ENCODE results near the gene CPSF4L. TPM values are rescaled to one million over a fixed set of nuclear protein-coding genes. Genes with fewer than 3 reads are reported as not detected.

Gene CPSF4L
- total and polyA plus RNA-seq, 2 donors (not counting 3 experiments of a cell fraction or from before 2014, with no cell fraction given), result not detected

DNA sequence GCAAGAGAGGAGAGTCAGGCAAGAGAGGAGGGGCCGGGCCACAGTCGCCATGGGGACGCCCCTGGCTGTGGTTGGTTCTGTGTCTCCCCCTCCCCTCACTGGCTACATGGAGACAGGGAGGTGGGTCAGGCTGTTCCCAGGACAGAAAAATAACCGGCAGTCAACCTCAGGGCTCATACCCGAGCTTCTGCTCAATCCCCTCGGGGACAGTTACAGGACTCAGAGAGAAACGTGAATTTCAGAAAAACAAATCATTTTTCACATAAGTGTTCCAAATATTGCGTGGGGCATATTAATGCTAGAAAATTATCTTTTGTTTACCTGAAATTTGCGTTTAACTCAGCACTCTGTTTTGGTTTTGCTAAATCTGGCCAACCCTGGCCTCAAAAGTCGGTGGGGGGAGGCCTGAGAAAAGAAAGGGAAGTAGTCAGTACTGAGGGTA is 22.2 kb upstream of the CPSF4L start:
- dilution Hi-C loops (cut with MboI; ENCODE audit: extremely low pct_ligation_motif_present, low sequenced_read_pairs), result no loop called here
- POLR2A ChIA-PET, result no interaction called here

More for the DNA sequence above, 22.2 kb upstream of the CPSF4L start:
- no peak overlapping the region for H3K27ac ChIP-seq (ENCODE audit: insufficient read depth, low read depth, low read length)
- no peaks in the 10 kb centered on the region for H4K20me1 ChIP-seq (replicated peaks; ENCODE audit: control insufficient read depth, extremely low read depth, insufficient read depth, low read length)
- no peak overlapping the region for H2AFZ ChIP-seq (ENCODE audit: low read depth, low read length)
- H3K4me3 ChIP-seq (replicated peaks in 1 of 3; ENCODE audit: insufficient read depth in 1 of 3, low read depth in 1 of 3, low read length in 3 of 3), result no peak overlapping the region
- intact Hi-C loops (cut with micrococcal nuclease), result no loop called here
- H3K36me3 ChIP-seq (ENCODE audit: control insufficient read depth in 2 of 2, extremely low read depth in 1 of 2, insufficient read depth in 2 of 2, low read length in 2 of 2), result peaks cover 0 to 8% of the 10 kb centered on the region in 2 experiments
- H3K4me2 ChIP-seq (ENCODE audit: insufficient read depth, low read length), result no peak overlapping the region
- no peaks in the 10 kb centered on the region for H3K4me1 ChIP-seq (ENCODE audit: control insufficient read depth, extremely low read depth, insufficient read depth, low read length)
- DNase-seq (ENCODE audit: low read depth, low spot score) (no peak), FAIRE-seq (no peak)
- TSS peak; percentile 52 for BruUV-seq (replicated peaks)
- H3K9me1 ChIP-seq (replicated peaks; ENCODE audit: control insufficient read depth, extremely low read depth, insufficient read depth, low read length), result no peaks in the 10 kb centered on the region
- H3K79me2 ChIP-seq (ENCODE audit: control insufficient read depth, insufficient read depth, low read length), result peaks cover 8% of the 10 kb centered on the region
- H3K9ac ChIP-seq (replicated peaks; ENCODE audit: extremely low read depth, insufficient read depth, low read length), result no peak overlapping the region
- no peaks in the 10 kb centered on the region for H3K9me3 ChIP-seq (replicated peaks; ENCODE audit: control insufficient read depth, insufficient read depth, low read length)
- CTCF ChIA-PET, result no interaction called here
- TF ChIP-seq EZH2 (IDR thresholded peaks at IDR 0.05; ENCODE audit: borderline replicate concordance, low read depth, low read length, severe bottlenecking) (no peak), JUN (IDR thresholded peaks at IDR 0.05; ENCODE audit: borderline replicate concordance, insufficient read depth, insufficient read length, low read depth) (no peak), MYC (IDR thresholded peaks at IDR 0.05; ENCODE audit: low read depth, low read length) (no peak), CTCF (IDR thresholded peaks at IDR 0.05; ENCODE audit: extremely low read depth in 1 of 2, insufficient read depth in 1 of 2, low read depth in 1 of 2, low read length in 2 of 2) (no peak), POLR2AphosphoS5 (IDR thresholded peaks at IDR 0.05; ENCODE audit: insufficient read depth, low read depth, low read length) (no peak), POLR2A (IDR thresholded peaks at IDR 0.05; ENCODE audit: low read depth, low read length) (no peak), GATA2 (IDR thresholded peaks at IDR 0.05; ENCODE audit: insufficient read depth, insufficient read length, low read depth, low read length) (no peak), MAX (IDR thresholded peaks at IDR 0.05; ENCODE audit: insufficient read depth, insufficient read length) (no peak), FOS (IDR thresholded peaks at IDR 0.05; ENCODE audit: borderline replicate concordance, insufficient read depth, low read length) (no peak)
- H3K27me3 ChIP-seq (ENCODE audit: control insufficient read depth in 2 of 2, insufficient read depth in 2 of 2, low read length in 2 of 2), result no peaks in the 10 kb centered on the region

All from endothelial cell of umbilical vein (primary cell).